Measurements from ENCODE around the gene NR1H4. TPM values are rescaled to one million over a fixed set of nuclear protein-coding genes. Genes with fewer than 3 reads are reported as not detected.
"Not testable (repeated sequence)": the region's sequence is repeated elsewhere in the genome, so short reads cannot be mapped to it uniquely, and the experiment has no call there.

The NR1H4 gene
- total RNA-seq, 1 experiment from 2014 or later, result 2.3 TPM

GRCh38 chr12:100515968-100516367 lies 42.3 kb downstream of the NR1H4 start:
- DNase-seq (ENCODE audit: low spot score), result no peak

GRCh38 chr12:100518376-100518775 lies 44.7 kb downstream of the NR1H4 start:
- no peak for DNase-seq (ENCODE audit: low spot score)

- no peak for DNase-seq (ENCODE audit: low spot score)
Measured at GRCh38 chr12:100520048-100520769, 46.5 kb downstream of the NR1H4 start.

GRCh38 chr12:100521958-100522357 lies 48.3 kb downstream of the NR1H4 start:
- no peak for DNase-seq (ENCODE audit: low spot score)

GRCh38 chr12:100528034-100528433 lies 54.4 kb downstream of the NR1H4 start:
- no peak for DNase-seq (ENCODE audit: low spot score)

- DNase-seq (ENCODE audit: low spot score), result no peak
Measured at GRCh38 chr12:100528471-100529127, 54.9 kb downstream of the NR1H4 start.

- no peak for DNase-seq (ENCODE audit: low spot score)
Measured at GRCh38 chr12:100529756-100530350, 56.2 kb downstream of the NR1H4 start.

- DNase-seq (ENCODE audit: low spot score), result no peak
Measured at GRCh38 chr12:100533376-100533775, 59.7 kb downstream of the NR1H4 start.

- no peak for DNase-seq (ENCODE audit: low spot score)
Measured at GRCh38 chr12:100534625-100535227, 61.1 kb downstream of the NR1H4 start.

- DNase-seq (ENCODE audit: low spot score), result no peak
Measured at GRCh38 chr12:100539202-100539601, 65.5 kb downstream of the NR1H4 start.

GRCh38 chr12:100544165-100544564 lies 70.5 kb downstream of the NR1H4 start:
- no peak for DNase-seq (ENCODE audit: low spot score)

GRCh38 chr12:100545092-100545491 lies 71.4 kb downstream of the NR1H4 start:
- peak; percentile 37 for DNase-seq (ENCODE audit: low spot score)

- DNase-seq (ENCODE audit: low spot score), result no peak
Measured at GRCh38 chr12:100553936-100554335, 80.3 kb downstream of the NR1H4 start.

- DNase-seq (ENCODE audit: low spot score), result peak; percentile 88
Measured at GRCh38 chr12:100554608-100555077, 81.0 kb downstream of the NR1H4 start.

GRCh38 chr12:100555722-100556121 lies 82.1 kb downstream of the NR1H4 start:
- DNase-seq (ENCODE audit: low spot score), result no peak

- no peak for DNase-seq (ENCODE audit: low spot score)
Measured at GRCh38 chr12:100557357-100557756, 83.7 kb downstream of the NR1H4 start.

GRCh38 chr12:100559261-100559660 lies 85.6 kb downstream of the NR1H4 start:
- not testable (repeated sequence) for DNase-seq (ENCODE audit: low spot score)

- DNase-seq (ENCODE audit: low spot score), result no peak
Measured at GRCh38 chr12:100564090-100564489, 90.4 kb downstream of the NR1H4 start.

- no peak for DNase-seq (ENCODE audit: low spot score)
Measured at GRCh38 chr12:100564905-100565467, 91.3 kb downstream of the NR1H4 start.

GRCh38 chr12:100565987-100566545 lies 92.4 kb downstream of the NR1H4 start:
- no peak for DNase-seq (ENCODE audit: low spot score)

- DNase-seq (ENCODE audit: low spot score), result peak; percentile 8
Measured at GRCh38 chr12:100566887-100567637, 93.4 kb downstream of the NR1H4 start.

Data from H4 (cell line).